ENCODE data around the gene ZNF543.
"Not testable (repeated sequence)": the region's sequence is repeated elsewhere in the genome, so short reads cannot be mapped to it uniquely, and the experiment has no call there.

Gene ZNF543

GRCh38 chr19:57320180-57321084, at the start of gene ZNF543:
TSS of gene ZNF543 (plus strand) at chr19:57320472. CDS start at chr19:57320854, 382 bp downstream.
- H3K36me3 Mint-ChIP-seq: peaks cover 29% of the 10 kb centered on the region
- H3K9me3 Mint-ChIP-seq: peaks cover 13% of the 10 kb centered on the region
- peaks cover 26% of the 10 kb centered on the region for H3K4me1 Mint-ChIP-seq
- DNase-seq (ENCODE audit: low spot score in 2 of 2) (peak; percentile 77 to 94), ATAC-seq (peak; percentile 99)
- H3K27ac Mint-ChIP-seq: peak within 1 kb of the TSS; percentile 96
- H3K4me3 Mint-ChIP-seq: peak within 1 kb of the TSS; percentile 91

- Mint-ChIP-seq H3K27ac (no peak overlapping the region), H3K9me3 (peaks cover 3% of the 10 kb centered on the region), H3K36me3 (peaks cover 25% of the 10 kb centered on the region), H3K4me3 (no peak overlapping the region), H3K4me1 (peaks cover 14% of the 10 kb centered on the region)
- ATAC-seq (no peak), DNase-seq (ENCODE audit: low spot score in 2 of 2) (peak in 1 of 2 donors; percentile 36)
These were observed 49.0 kb upstream of the ZNF543 start for GRCh38 chr19:57271280-57271679.

- DNase-seq (ENCODE audit: low spot score in 2 of 2): no peak
- ATAC-seq: no peak
- H3K4me1 Mint-ChIP-seq: peaks cover 14% of the 10 kb centered on the region
- peaks cover 28% of the 10 kb centered on the region for H3K36me3 Mint-ChIP-seq
- peak overlapping the region; percentile 4 for H3K27ac Mint-ChIP-seq
- H3K4me3 Mint-ChIP-seq: no peak overlapping the region
- H3K9me3 Mint-ChIP-seq: no peaks in the 10 kb centered on the region
These were observed 47.3 kb upstream of the ZNF543 start for GRCh38 chr19:57273014-57273413.

- H3K4me1 Mint-ChIP-seq: peaks cover 12% of the 10 kb centered on the region
- ATAC-seq: no peak
- no peak overlapping the region for H3K27ac Mint-ChIP-seq
- no peak overlapping the region for H3K4me3 Mint-ChIP-seq
- no peaks in the 10 kb centered on the region for H3K9me3 Mint-ChIP-seq
- DNase-seq (ENCODE audit: low spot score in 2 of 2): peak in 1 of 2 donors; percentile 17
- H3K36me3 Mint-ChIP-seq: peaks cover 25% of the 10 kb centered on the region
These were observed 43.8 kb upstream of the ZNF543 start for GRCh38 chr19:57276430-57276829.

GRCh38 chr19:57278481-57278880, 41.8 kb upstream of the ZNF543 start:
- not testable (repeated sequence) for H3K9me3 Mint-ChIP-seq, ATAC-seq, H3K27ac Mint-ChIP-seq, H3K4me3 Mint-ChIP-seq
- DNase-seq (ENCODE audit: low spot score in 2 of 2): peak in 1 of 2 donors; percentile 45
- Mint-ChIP-seq H3K4me1 (peaks cover 24% of the 10 kb centered on the region), H3K36me3 (peaks cover 17% of the 10 kb centered on the region)

- Mint-ChIP-seq H3K4me3 (no peak overlapping the region), H3K36me3 (peaks cover 15% of the 10 kb centered on the region), H3K27ac (no peak overlapping the region), H3K9me3 (no peaks in the 10 kb centered on the region), H3K4me1 (peaks cover 33% of the 10 kb centered on the region)
- ATAC-seq (peak; percentile 82), DNase-seq (ENCODE audit: low spot score in 2 of 2) (peak; percentile 57 to 90)
These were observed 40.7 kb upstream of the ZNF543 start for GRCh38 chr19:57279418-57280164.

GRCh38 chr19:57280165-57280961, 39.9 kb upstream of the ZNF543 start, which contains the start of gene ZNF460:
TSS of gene ZNF460 (plus strand) at chr19:57280485. CDS start at chr19:57280807, 322 bp downstream.
- H3K36me3 Mint-ChIP-seq: peaks cover 10% of the 10 kb centered on the region
- DNase-seq (ENCODE audit: low spot score in 2 of 2) (peak; percentile 89 to 98), ATAC-seq (peak; percentile 89)
- H3K27ac Mint-ChIP-seq: no peak within 1 kb of the TSS
- H3K4me3 Mint-ChIP-seq: no peak within 1 kb of the TSS
- H3K4me1 Mint-ChIP-seq: peaks cover 41% of the 10 kb centered on the region
- no peaks in the 10 kb centered on the region for H3K9me3 Mint-ChIP-seq

- Mint-ChIP-seq H3K9me3 (no peaks in the 10 kb centered on the region), H3K4me1 (peaks cover 44% of the 10 kb centered on the region), H3K4me3 (no peak overlapping the region), H3K36me3 (peaks cover 6% of the 10 kb centered on the region), H3K27ac (no peak overlapping the region)
- ATAC-seq: no peak
- peak in 1 of 2 donors; percentile 50 for DNase-seq (ENCODE audit: low spot score in 2 of 2)
These were observed 39.3 kb upstream of the ZNF543 start for GRCh38 chr19:57280962-57281400.

GRCh38 chr19:57282011-57282643, 38.1 kb upstream of the ZNF543 start:
- DNase-seq (ENCODE audit: low spot score in 2 of 2) (peak in 1 of 2 donors; percentile 55), ATAC-seq (peak; percentile 43)
- peaks cover 48% of the 10 kb centered on the region for H3K4me1 Mint-ChIP-seq
- no peaks in the 10 kb centered on the region for H3K36me3 Mint-ChIP-seq
- no peak overlapping the region for H3K27ac Mint-ChIP-seq
- H3K4me3 Mint-ChIP-seq: no peak overlapping the region
- no peaks in the 10 kb centered on the region for H3K9me3 Mint-ChIP-seq

- Mint-ChIP-seq H3K4me1 (peaks cover 36% of the 10 kb centered on the region), H3K4me3 (no peak overlapping the region), H3K27ac (no peak overlapping the region), H3K36me3 (no peaks in the 10 kb centered on the region), H3K9me3 (peaks cover 11% of the 10 kb centered on the region)
- no peak for DNase-seq (ENCODE audit: low spot score in 2 of 2)
- no peak for ATAC-seq
These were observed 31.9 kb upstream of the ZNF543 start for GRCh38 chr19:57288373-57288772.

GRCh38 chr19:57290970-57291369, 29.3 kb upstream of the ZNF543 start:
- Mint-ChIP-seq H3K4me3 (no peak overlapping the region), H3K4me1 (peaks cover 14% of the 10 kb centered on the region), H3K27ac (no peak overlapping the region), H3K36me3 (no peaks in the 10 kb centered on the region), H3K9me3 (peaks cover 15% of the 10 kb centered on the region)
- DNase-seq (ENCODE audit: low spot score in 2 of 2) (no peak), ATAC-seq (no peak)

GRCh38 chr19:57292547-57292946, 27.7 kb upstream of the ZNF543 start:
- peaks cover 19% of the 10 kb centered on the region for H3K9me3 Mint-ChIP-seq
- H3K36me3 Mint-ChIP-seq: no peaks in the 10 kb centered on the region
- ATAC-seq (no peak), DNase-seq (ENCODE audit: low spot score in 2 of 2) (no peak)
- no peak overlapping the region for H3K27ac Mint-ChIP-seq
- H3K4me1 Mint-ChIP-seq: peaks cover 17% of the 10 kb centered on the region
- no peak overlapping the region for H3K4me3 Mint-ChIP-seq

- H3K9me3 Mint-ChIP-seq: peaks cover 25% of the 10 kb centered on the region
- no peak overlapping the region for H3K4me3 Mint-ChIP-seq
- no peak for ATAC-seq
- H3K27ac Mint-ChIP-seq: no peak overlapping the region
- no peaks in the 10 kb centered on the region for H3K36me3 Mint-ChIP-seq
- peaks cover 22% of the 10 kb centered on the region for H3K4me1 Mint-ChIP-seq
- no peak for DNase-seq (ENCODE audit: low spot score in 2 of 2)
These were observed 26.6 kb upstream of the ZNF543 start for GRCh38 chr19:57293719-57294118.

GRCh38 chr19:57302020-57302465, 18.2 kb upstream of the ZNF543 start:
- no peak for ATAC-seq
- Mint-ChIP-seq H3K27ac (peak overlapping the region; percentile 37), H3K36me3 (no peaks in the 10 kb centered on the region), H3K9me3 (peaks cover 8% of the 10 kb centered on the region), H3K4me3 (no peak overlapping the region), H3K4me1 (peaks cover 8% of the 10 kb centered on the region)
- peak in 1 of 2 donors; percentile 38 for DNase-seq (ENCODE audit: low spot score in 2 of 2)
